KMS-11 (cell line): ENCODE data around the gene NDST1.

Source experiments
- H2AFZ ChIP-seq: fragments of 200-600 bp; sonication (generic); 2 replicates; pipeline ENCODE4 v1.6.1; 2016; ENCODE audit warnings: antibody characterized with exemption, mixed run types, low read depth
- H3K27ac ChIP-seq: fragments of 200-600 bp; sonication (generic); 2 replicates; pipeline ENCODE4 v1.6.1; 2016; ENCODE audit warnings: mild to moderate bottlenecking, mixed run types
- H3K27me3 ChIP-seq: fragments of 200-600 bp; sonication (generic); 2 replicates; pipeline ENCODE4 v1.6.1; 2017; ENCODE audit warnings: mild to moderate bottlenecking, low read depth, mixed run types, moderate library complexity; ENCODE audit not compliant: insufficient read depth
- H3K36me3 ChIP-seq: fragments of 200-600 bp; sonication (generic); 2 replicates; pipeline ENCODE4 v1.6.1; 2017; ENCODE audit warnings: mild to moderate bottlenecking, mixed run types; ENCODE audit not compliant: insufficient read depth
- H3K4me1 ChIP-seq: fragments of 200-600 bp; sonication (generic); 2 replicates; pipeline ENCODE4 v1.6.1; 2016; ENCODE audit warnings: mild to moderate bottlenecking, low read depth, mixed run types; ENCODE audit not compliant: poor library complexity, severe bottlenecking
- H3K4me2 ChIP-seq: fragments of 200-600 bp; sonication (generic); 2 replicates; pipeline ENCODE4 v1.7.0; 2016; ENCODE audit warnings: mild to moderate bottlenecking, mixed run types
- H3K4me3 ChIP-seq: fragments of 200-600 bp; sonication (generic); IDR thresholded peaks from 2 replicates; pipeline ENCODE4 v1.6.1; 2017; ENCODE audit warnings: low read depth, low read length, mixed read lengths; ENCODE audit not compliant: insufficient read depth
- H3K79me2 ChIP-seq: fragments of 200-600 bp; sonication (generic); 2 replicates; pipeline ENCODE4 v1.6.1; 2016; ENCODE audit warnings: low read depth, mixed run types; ENCODE audit not compliant: insufficient read depth
- H3K9ac ChIP-seq: fragments of 200-600 bp; sonication (generic); 2 replicates; pipeline ENCODE4 v1.6.1; 2016; ENCODE audit warnings: mild to moderate bottlenecking, mixed run types
- H4K20me1 ChIP-seq: fragments of 200-600 bp; sonication (generic); 2 replicates; pipeline ENCODE4 v1.6.1; 2016; ENCODE audit warnings: mild to moderate bottlenecking, mixed run types; ENCODE audit not compliant: insufficient read depth
- TF ChIP-seq, protein P1 (sequence below): fragments of 200-600 bp; sonication (generic); conservative IDR thresholded peaks from 2 replicates; pipeline ENCODE4 v1.6.1; 2017; ENCODE audit warnings: low read depth, mild to moderate bottlenecking, antibody characterized with exemption, low read length, moderate library complexity, mixed read lengths

The NDST1 gene

DNA sequence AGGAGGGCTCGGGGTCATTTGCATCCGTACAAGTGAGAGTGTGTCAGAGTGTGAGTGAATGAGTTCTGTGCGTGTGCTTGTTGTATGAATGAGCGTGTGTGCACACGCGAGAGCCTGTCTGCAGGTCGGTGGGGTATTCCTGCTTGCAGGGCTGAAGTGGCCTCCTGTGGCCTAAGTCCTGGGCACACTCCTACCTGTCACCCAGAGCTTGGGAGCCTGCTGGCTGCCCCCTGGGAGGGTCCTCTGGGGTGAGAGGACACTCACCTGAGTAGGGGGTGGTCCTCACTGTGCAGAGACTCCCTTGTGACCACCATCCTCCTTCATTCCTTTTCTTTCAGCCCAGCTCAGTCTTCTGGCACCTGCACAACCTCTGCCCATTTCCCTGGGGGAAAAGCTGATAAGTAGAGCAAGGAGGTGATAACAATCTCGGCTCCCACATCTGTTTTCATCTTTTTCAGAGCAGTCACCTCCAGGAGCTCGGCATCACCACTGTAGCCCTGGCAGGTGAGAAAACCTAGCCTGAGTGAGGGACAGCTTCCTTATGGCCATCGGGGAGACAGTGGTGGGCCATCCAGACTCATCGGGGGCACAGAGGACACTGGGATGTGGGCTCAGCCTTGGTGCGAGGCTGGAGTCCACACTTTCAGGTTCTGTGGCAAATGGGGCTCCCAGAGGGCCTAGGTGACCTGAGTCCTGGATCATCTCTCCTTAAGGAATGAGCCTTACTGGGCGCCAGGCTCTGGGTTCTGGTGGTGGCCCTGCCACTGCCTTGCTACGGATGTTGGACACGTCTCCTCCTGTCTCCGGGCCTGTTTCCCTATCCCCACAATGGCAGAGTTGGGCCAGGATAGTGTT, 93.8 kb downstream of the NDST1 start:
- H3K27ac ChIP-seq = no peak overlapping the region
- no peak overlapping the region for H3K4me3 ChIP-seq
- H3K9ac ChIP-seq = no peak overlapping the region
- no peaks in the 10 kb centered on the region for H3K79me2 ChIP-seq
- H2AFZ ChIP-seq = no peak overlapping the region
- H3K4me2 ChIP-seq = no peak overlapping the region
- no peaks in the 10 kb centered on the region for H3K36me3 ChIP-seq
- no peaks in the 10 kb centered on the region for H3K4me1 ChIP-seq
- TF ChIP-seq, protein P1, sequence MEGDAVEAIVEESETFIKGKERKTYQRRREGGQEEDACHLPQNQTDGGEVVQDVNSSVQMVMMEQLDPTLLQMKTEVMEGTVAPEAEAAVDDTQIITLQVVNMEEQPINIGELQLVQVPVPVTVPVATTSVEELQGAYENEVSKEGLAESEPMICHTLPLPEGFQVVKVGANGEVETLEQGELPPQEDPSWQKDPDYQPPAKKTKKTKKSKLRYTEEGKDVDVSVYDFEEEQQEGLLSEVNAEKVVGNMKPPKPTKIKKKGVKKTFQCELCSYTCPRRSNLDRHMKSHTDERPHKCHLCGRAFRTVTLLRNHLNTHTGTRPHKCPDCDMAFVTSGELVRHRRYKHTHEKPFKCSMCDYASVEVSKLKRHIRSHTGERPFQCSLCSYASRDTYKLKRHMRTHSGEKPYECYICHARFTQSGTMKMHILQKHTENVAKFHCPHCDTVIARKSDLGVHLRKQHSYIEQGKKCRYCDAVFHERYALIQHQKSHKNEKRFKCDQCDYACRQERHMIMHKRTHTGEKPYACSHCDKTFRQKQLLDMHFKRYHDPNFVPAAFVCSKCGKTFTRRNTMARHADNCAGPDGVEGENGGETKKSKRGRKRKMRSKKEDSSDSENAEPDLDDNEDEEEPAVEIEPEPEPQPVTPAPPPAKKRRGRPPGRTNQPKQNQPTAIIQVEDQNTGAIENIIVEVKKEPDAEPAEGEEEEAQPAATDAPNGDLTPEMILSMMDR = no peak
- no peaks in the 10 kb centered on the region for H3K27me3 ChIP-seq
- no peaks in the 10 kb centered on the region for H4K20me1 ChIP-seq

DNA sequence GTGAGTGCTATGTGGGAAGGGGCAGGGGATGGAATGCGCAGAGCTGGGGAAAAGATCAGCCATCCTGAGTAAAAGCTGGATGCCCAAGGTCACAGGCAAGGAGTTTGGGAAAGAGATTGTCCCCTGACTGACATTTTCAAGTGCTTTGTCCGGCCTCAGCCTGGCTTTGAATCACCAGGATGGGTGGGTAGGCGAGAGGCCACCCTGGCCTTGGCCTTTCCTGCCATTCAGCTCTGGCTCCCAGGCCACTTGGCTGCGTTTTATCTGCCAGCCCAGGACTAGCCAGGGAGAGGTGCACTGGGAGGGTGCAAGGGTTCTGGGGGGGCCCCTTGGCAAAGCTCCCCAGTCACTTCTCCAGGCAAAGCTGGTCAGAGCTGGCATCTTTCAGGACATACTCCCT, 95.1 kb downstream of the NDST1 start:
- H4K20me1 ChIP-seq = no peaks in the 10 kb centered on the region
- no peak overlapping the region for H3K4me2 ChIP-seq
- H2AFZ ChIP-seq = no peak overlapping the region
- H3K27me3 ChIP-seq = no peaks in the 10 kb centered on the region
- no peak overlapping the region for H3K9ac ChIP-seq
- H3K79me2 ChIP-seq = no peaks in the 10 kb centered on the region
- no peaks in the 10 kb centered on the region for H3K36me3 ChIP-seq
- TF ChIP-seq, protein P1 = no peak
- H3K4me1 ChIP-seq = peaks cover 1% of the 10 kb centered on the region
- H3K4me3 ChIP-seq = no peak overlapping the region
- H3K27ac ChIP-seq = no peak overlapping the region

DNA sequence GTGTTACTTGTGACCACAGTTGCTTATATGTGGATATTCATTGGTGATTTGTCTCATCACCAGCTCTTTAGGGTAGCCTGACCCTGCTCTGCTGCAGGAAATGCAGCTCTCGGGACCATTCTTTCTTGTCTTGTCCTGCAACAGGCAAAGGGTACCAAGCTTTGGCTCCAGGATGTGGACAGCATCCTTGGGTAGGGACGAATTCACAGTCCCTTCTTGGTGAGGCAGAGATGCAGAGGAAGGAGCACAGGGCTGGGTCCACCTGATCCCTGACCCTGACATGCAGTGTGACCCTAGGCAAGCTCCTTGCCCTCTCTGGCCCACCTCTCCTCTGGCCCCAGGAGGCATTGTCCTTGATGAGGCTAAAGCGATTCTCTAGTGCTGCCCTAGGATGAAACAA, 95.6 kb downstream of the NDST1 start:
- Histone ChIP-seq H3K79me2 (no peaks in the 10 kb centered on the region), H2AFZ (no peak overlapping the region), H4K20me1 (no peaks in the 10 kb centered on the region), H3K27me3 (no peaks in the 10 kb centered on the region), H3K36me3 (no peaks in the 10 kb centered on the region), H3K4me1 (peaks cover 6% of the 10 kb centered on the region), H3K4me3 (no peak overlapping the region), H3K4me2 (no peak overlapping the region), H3K9ac (no peak overlapping the region), H3K27ac (no peak overlapping the region)
- TF ChIP-seq, protein P1 = no peak

DNA sequence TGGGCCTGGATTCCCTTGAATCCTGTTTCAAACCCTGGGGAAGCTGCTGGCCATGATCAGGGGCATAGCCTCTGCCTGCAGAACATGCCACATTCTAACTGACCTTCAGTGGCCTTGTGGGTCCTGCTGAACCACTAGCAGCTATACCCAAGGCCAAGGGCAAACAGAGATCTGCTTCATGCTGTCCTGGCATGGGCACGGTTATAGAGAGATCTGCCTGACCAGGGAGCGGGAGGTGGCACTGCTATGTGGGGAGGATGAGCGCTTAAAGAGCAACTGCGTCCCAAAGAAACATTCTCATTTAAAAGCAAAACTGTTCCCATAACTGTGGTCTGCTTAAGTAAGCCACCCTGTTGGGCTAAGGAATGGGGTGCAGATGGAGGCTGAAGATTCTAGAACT, 96.1 kb downstream of the NDST1 start:
- H3K4me1 ChIP-seq = peaks cover 11% of the 10 kb centered on the region
- H4K20me1 ChIP-seq = no peaks in the 10 kb centered on the region
- no peaks in the 10 kb centered on the region for H3K36me3 ChIP-seq
- TF ChIP-seq, protein P1 = no peak
- H3K79me2 ChIP-seq = no peaks in the 10 kb centered on the region
- H3K4me3 ChIP-seq = no peak overlapping the region
- H3K9ac ChIP-seq = no peak overlapping the region
- H3K27me3 ChIP-seq = no peaks in the 10 kb centered on the region
- no peak overlapping the region for H3K4me2 ChIP-seq
- no peak overlapping the region for H2AFZ ChIP-seq
- H3K27ac ChIP-seq = no peak overlapping the region
